Upper lobe of left lung (tissue), 6 donors: ENCODE results near the gene DBF4B. TPM values are rescaled to one million over a fixed set of nuclear protein-coding genes. Genes with fewer than 3 reads are reported as not detected.

ENCODE experiments used
- ATAC-seq, 2 donors: fragments of 200-7000 bp; cut with Tn5 transposase; one replicate each; pipeline ENCODE4 v1.9.1; 2022; ENCODE audit warnings: mild to moderate bottlenecking in 2 of 2, moderate library complexity in 2 of 2; ENCODE audit not compliant: low FRiP score in 2 of 2
- DNase-seq, 2 donors: peaks; one replicate each; pipeline ENCODE4 v3.0.0-alpha.2; 2019 to 2020
- H3K27ac ChIP-seq, 4 donors: fragments of 200-600 bp; sonication (generic); one replicate each; pipeline ENCODE4 v1.5.1; 2016 to 2019
- H3K27me3 ChIP-seq, 4 donors: fragments of 200-600 bp; sonication (generic); one replicate each; pipeline ENCODE4 v1.5.1; 2017 to 2019
- H3K36me3 ChIP-seq, 4 donors: fragments of 200-600 bp; sonication (generic); one replicate each; pipeline ENCODE4 v1.5.1; 2016 to 2019
- H3K4me1 ChIP-seq, 4 donors: fragments of 200-600 bp; sonication (generic); one replicate each; pipeline ENCODE4 v1.5.1; 2018 to 2019
- H3K4me3 ChIP-seq, 4 donors: fragments of 200-600 bp; sonication (generic); one replicate each; pipeline ENCODE4 v1.5.1; 2017 to 2019; ENCODE audit warnings: mild to moderate bottlenecking in 2 of 4, moderate library complexity in 1 of 4
- H3K9me3 ChIP-seq, 4 donors: fragments of 200-600 bp; sonication (generic); one replicate each; pipeline ENCODE4 v1.5.1; 2018 to 2019
- CTCF ChIP-seq, 6 experiments: fragments of 450-650 bp in 4 of 6; fragments of 200-600 bp in 2 of 6; sonication (generic) in 2 of 6; IDR thresholded peaks; one replicate each; pipeline ENCODE4 v1.5.1; 2016 to 2019; ENCODE audit warnings: antibody characterized with exemption in 6 of 6
- EP300 ChIP-seq, 4 donors: sonication (generic); formaldehyde crosslinking; IDR thresholded peaks; one replicate each; pipeline ENCODE4 v1.5.1; 2017; ENCODE audit warnings: antibody characterized with exemption in 4 of 4, control low read depth in 2 of 4
- POLR2A ChIP-seq, 4 donors: fragments of 450-650 bp; IDR thresholded peaks; one replicate each; pipeline ENCODE4 v1.5.1; 2016 to 2017; ENCODE audit warnings: antibody characterized with exemption in 4 of 4, mild to moderate bottlenecking in 2 of 4
- POLR2AphosphoS5 ChIP-seq, 2 donors: sonication (generic); formaldehyde crosslinking; IDR thresholded peaks; one replicate each; pipeline ENCODE4 v1.5.1; 2017; ENCODE audit warnings: antibody characterized with exemption in 2 of 2
- WGBS, 2 donors: methylation state at CpG; one replicate each; pipeline ENCODE4 v1.1.5; 2017 to 2018; 5-methylcytosine and 5-hydroxymethylcytosine counted together
- total RNA-seq, 6 donors: library from RNA; depleted of rRNA in 4 of 6; stranded (reverse); fragments of >200 nt in 4 of 6; gene quantifications; one replicate each; pipeline versions ENCODE4 v1.1.0 to v1.2.1, GENCODE V29; 2016 to 2021
- donor health status: DM: no; HTN: no; CAD: no; lungs with moderate emphysema.
- donor health status: DM: no; HTN: yes; CAD: no; lungs with severe emphysema.

Gene DBF4B
- total RNA-seq, 6 donors from 2014 or later: 2.0 to 8.4 (median 4.5) TPM

- TF ChIP-seq POLR2A (IDR thresholded peaks at IDR 0.05) (no peak), POLR2AphosphoS5 (IDR thresholded peaks at IDR 0.05) (no peak), CTCF (IDR thresholded peaks at IDR 0.05) (no peak), EP300 (IDR thresholded peaks at IDR 0.05) (no peak)
- 0 to 8% methylated on average over 2 to 31 of the region's 74 CpGs for WGBS, 2 donors
- H3K27ac ChIP-seq: no peak within 1 kb of the TSS
- DNase-seq (peak in 1 of 2 donors; percentile 85), ATAC-seq (peak in 1 of 2 donors; percentile 23)
- H3K4me1 ChIP-seq: peaks cover 6 to 18% (median 12%) of the 10 kb centered on the region in 4 donors
- H3K9me3 ChIP-seq: no peaks in the 10 kb centered on the region
- H3K36me3 ChIP-seq: no peaks in the 10 kb centered on the region
- peak within 1 kb of the TSS in 3 of 4 donors; percentile 41 to 50 (median 46) for H3K4me3 ChIP-seq
- H3K27me3 ChIP-seq: peaks cover 0 to 25% (median 17%) of the 10 kb centered on the region in 4 donors
Observed at GRCh38 chr17:44758414-44759085, 50.1 kb downstream of the DBF4B start, which contains the start of gene ADAM11. ADAM11 (plus strand) TSS chr17:44758988; CDS start chr17:44759200, 212 bp downstream.

- ATAC-seq (no peak), DNase-seq (peak in 1 of 2 donors; percentile 85)
- H3K4me3 ChIP-seq: peak overlapping the region in 3 of 4 donors; percentile 41 to 50 (median 46)
- no peak overlapping the region for H3K27ac ChIP-seq
- peaks cover 6 to 18% (median 12%) of the 10 kb centered on the region in 4 donors for H3K4me1 ChIP-seq
- no peaks in the 10 kb centered on the region for H3K36me3 ChIP-seq
- TF ChIP-seq POLR2AphosphoS5 (IDR thresholded peaks at IDR 0.05) (no peak), EP300 (IDR thresholded peaks at IDR 0.05) (no peak), POLR2A (IDR thresholded peaks at IDR 0.05) (no peak), CTCF (IDR thresholded peaks at IDR 0.05) (no peak)
- WGBS, 2 donors: 0 to 20% methylated on average over 13 to 14 of the region's 60 CpGs
- H3K9me3 ChIP-seq: no peaks in the 10 kb centered on the region
- peaks cover 0 to 25% (median 17%) of the 10 kb centered on the region in 4 donors for H3K27me3 ChIP-seq
Observed at GRCh38 chr17:44759086-44759915, 50.8 kb downstream of the DBF4B start.

- ATAC-seq: no peak
- 0 to 67% methylated on average over 1 of the region's 3 CpGs for WGBS, 2 donors
Observed at GRCh38 chr17:44759916-44760243, 51.4 kb downstream of the DBF4B start.

More at GRCh38 chr17:44759916-44760243, 51.4 kb downstream of the DBF4B start:
- DNase-seq: no peak
- H3K9me3 ChIP-seq: no peaks in the 10 kb centered on the region
- peaks cover 0 to 25% (median 17%) of the 10 kb centered on the region in 4 donors for H3K27me3 ChIP-seq
- H3K27ac ChIP-seq: no peak overlapping the region
- no peak for TF ChIP-seq POLR2AphosphoS5 (IDR thresholded peaks at IDR 0.05)
- no peak for TF ChIP-seq EP300 (IDR thresholded peaks at IDR 0.05)
- TF ChIP-seq POLR2A (IDR thresholded peaks at IDR 0.05): no peak
- no peak for TF ChIP-seq CTCF (IDR thresholded peaks at IDR 0.05)
- no peaks in the 10 kb centered on the region for H3K36me3 ChIP-seq
- peaks cover 6 to 18% (median 12%) of the 10 kb centered on the region in 4 donors for H3K4me1 ChIP-seq
- no peak overlapping the region for H3K4me3 ChIP-seq
